Stimulated activated memory B cell treated with anti-CD40 and anti-IgM and Interleukin-4, amounts not matched to agents 10 μg/mL and 1 μg/mL and 100 μg/mL, for 72 hours (primary cell): ENCODE measurements around the gene RALGAPB.
"Not testable (repeated sequence)": the region's sequence is repeated elsewhere in the genome, so short reads cannot be mapped to it uniquely, and the experiment has no call there.

Source experiments
- ATAC-seq: fragments of 150-1000 bp; cut with Tn5 transposase; 2 replicates; pipeline ENCODE4 v1.10.0; 2021
- H3K27ac Mint-ChIP-seq: one replicate; pipeline ENCODE4 v1.8.0; 2022; ENCODE audit warnings: mild to moderate bottlenecking, mixed read lengths
- H3K27me3 Mint-ChIP-seq: one replicate; pipeline ENCODE4 v1.8.0; 2022; ENCODE audit warnings: mixed read lengths
- H3K36me3 Mint-ChIP-seq: one replicate; pipeline ENCODE4 v1.8.0; 2022; ENCODE audit warnings: mixed read lengths
- H3K4me1 Mint-ChIP-seq: one replicate; pipeline ENCODE4 v1.8.0; 2022; ENCODE audit warnings: mixed read lengths
- H3K4me3 Mint-ChIP-seq: one replicate; pipeline ENCODE4 v1.8.0; 2022; ENCODE audit warnings: mild to moderate bottlenecking, moderate library complexity, mixed read lengths
- H3K9me3 Mint-ChIP-seq: one replicate; pipeline ENCODE4 v1.8.0; 2022; ENCODE audit warnings: mixed read lengths

RALGAPB gene

DNA sequence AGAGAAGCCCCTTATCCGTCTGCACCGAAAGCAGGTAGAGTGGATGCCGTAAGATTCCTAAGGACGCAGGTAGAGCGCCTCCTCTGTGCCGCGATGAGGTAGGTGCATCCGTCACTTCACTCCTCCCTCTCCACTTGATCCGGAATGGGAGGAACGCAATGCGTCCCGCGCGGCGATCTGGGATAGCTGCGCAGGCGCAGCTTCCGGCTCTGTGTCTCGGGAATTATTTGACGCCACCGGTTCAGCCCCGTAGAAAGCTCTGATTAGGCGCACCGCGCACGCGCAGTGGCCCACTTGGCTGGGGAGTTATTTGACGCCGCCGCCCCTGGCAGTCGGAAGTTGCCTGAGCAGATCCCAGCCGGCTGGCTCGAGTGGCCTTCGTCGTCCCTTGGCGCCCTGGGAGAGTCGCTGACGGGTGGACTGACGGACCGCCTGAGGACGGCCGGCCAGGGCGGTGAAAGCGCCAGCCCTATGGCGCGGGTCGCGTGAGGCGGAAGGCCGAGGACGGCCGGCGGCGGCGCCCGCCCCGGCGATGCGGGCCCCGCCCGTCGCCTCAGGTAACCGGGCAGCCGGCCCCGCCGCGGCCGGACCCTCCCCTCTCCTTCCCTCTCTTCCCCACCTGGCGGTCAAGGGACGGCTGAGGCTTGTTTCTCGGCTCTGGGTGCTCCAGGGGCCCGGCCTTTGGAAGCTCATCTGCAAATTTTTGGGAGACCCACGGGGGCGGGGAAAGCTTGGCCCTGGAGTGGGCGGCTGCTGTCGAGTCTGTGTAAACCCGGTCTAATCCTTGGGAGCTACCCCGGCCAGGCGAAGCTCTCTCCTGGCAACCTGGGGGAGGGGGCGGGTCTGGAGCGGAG lies at the start of gene RALGAPB:
Gene RALGAPB, plus strand, starts transcription at position 331 of the 854 bp plus-strand sequence. CDS start 15,590 bp downstream, outside the sequence.
- Mint-ChIP-seq H3K27ac (peak within 1 kb of the TSS; percentile 67), H3K27me3 (no peaks in the 10 kb centered on the region), H3K9me3 (no peaks in the 10 kb centered on the region), H3K36me3 (no peaks in the 10 kb centered on the region), H3K4me1 (peaks cover 31% of the 10 kb centered on the region), H3K4me3 (peak within 1 kb of the TSS; percentile 81)
- peak; percentile 94 for ATAC-seq

DNA sequence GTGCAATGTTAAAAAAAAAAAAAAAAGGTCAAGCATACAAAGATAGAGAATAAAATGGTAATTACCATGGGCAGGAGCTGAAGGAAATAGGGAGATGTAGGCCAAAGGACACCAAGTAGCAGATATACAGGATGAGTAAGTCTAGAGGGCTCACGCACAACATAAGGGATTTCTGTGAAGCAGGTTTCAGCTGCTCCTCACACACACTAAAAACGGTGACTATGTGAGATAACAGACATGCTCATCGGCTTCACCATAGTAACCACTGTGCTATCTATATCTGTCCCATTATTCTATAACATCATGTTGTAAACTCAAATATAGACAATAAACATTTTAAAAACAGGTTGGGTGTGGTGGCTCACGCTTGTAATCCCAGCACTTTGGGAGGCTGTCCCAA lies 49.1 kb upstream of the RALGAPB start:
- no peaks in the 10 kb centered on the region for H3K27me3 Mint-ChIP-seq
- H3K27ac Mint-ChIP-seq = peak overlapping the region; percentile 7
- H3K9me3 Mint-ChIP-seq = no peaks in the 10 kb centered on the region
- peaks cover 92% of the 10 kb centered on the region for H3K36me3 Mint-ChIP-seq
- no peak overlapping the region for H3K4me3 Mint-ChIP-seq
- H3K4me1 Mint-ChIP-seq = peaks cover 40% of the 10 kb centered on the region
- no peak for ATAC-seq

DNA sequence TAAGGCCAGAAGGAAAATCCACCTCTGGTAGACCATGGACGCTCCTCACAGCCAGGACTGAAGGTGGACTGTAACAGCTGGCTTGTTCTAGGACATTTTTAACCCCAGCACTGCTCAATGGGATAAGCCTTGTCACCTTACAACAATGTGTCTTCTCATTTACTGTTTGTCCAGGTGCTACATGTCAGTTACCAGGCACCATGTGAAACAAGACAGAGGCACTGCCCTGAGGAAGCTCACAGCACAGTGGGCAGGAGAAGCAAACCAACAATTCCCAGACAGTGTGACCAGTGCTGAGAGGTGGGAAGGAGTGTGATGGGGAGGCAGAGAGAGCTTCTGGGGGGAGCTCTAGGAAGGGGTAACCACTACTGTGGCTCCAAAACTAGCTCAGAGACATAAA lies 48.2 kb upstream of the RALGAPB start:
- ATAC-seq = no peak
- Mint-ChIP-seq H3K9me3 (no peaks in the 10 kb centered on the region), H3K27ac (peak overlapping the region; percentile 4), H3K4me3 (no peak overlapping the region), H3K27me3 (no peaks in the 10 kb centered on the region), H3K4me1 (peaks cover 47% of the 10 kb centered on the region), H3K36me3 (peaks cover 92% of the 10 kb centered on the region)

DNA sequence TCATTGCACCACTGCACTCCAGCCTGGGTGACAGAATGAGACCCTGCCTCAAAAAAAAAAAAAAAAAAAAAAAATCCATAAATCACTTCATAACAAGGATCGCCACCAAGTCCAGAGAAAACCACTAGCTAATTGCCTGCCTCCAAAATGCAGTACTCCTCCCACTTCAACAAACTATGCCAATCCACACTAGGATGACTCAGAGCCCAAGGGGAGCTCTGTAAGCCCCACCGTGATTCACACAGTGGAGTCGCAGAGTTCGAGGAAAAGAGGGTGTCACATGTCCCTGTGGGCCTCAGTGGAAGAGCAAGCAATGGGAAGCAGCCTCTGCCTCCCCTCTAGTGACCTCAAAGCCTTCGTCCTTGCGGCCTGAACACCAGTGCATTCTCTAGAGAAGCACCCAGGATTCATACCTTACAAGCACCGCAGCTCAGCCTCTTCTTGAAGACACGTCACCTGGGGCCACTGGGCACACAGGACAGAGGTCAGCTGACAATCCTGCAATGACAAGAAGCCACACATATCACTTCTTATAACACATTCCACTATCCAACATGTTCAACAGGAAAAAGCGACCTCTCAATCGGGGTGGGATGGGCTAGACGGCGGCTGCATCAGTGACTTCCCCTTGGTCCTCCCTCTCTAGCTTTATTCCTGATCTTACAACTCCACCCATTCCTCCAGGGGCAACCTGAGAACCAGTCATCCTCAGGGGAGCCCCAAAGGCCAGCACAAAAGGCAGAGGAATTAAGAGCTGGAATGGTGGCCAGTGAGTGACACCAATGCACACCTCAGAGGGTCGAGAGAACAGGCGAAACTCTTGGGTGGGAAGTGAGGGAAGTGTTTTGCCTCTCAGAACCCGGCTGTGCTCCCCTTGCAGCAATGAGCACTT lies 46.4 kb upstream of the RALGAPB start:
- peaks cover 86% of the 10 kb centered on the region for H3K36me3 Mint-ChIP-seq
- H3K4me3 Mint-ChIP-seq = no peak overlapping the region
- ATAC-seq = no peak
- H3K27ac Mint-ChIP-seq = no peak overlapping the region
- peaks cover 58% of the 10 kb centered on the region for H3K4me1 Mint-ChIP-seq
- H3K9me3 Mint-ChIP-seq = no peaks in the 10 kb centered on the region
- no peaks in the 10 kb centered on the region for H3K27me3 Mint-ChIP-seq

DNA sequence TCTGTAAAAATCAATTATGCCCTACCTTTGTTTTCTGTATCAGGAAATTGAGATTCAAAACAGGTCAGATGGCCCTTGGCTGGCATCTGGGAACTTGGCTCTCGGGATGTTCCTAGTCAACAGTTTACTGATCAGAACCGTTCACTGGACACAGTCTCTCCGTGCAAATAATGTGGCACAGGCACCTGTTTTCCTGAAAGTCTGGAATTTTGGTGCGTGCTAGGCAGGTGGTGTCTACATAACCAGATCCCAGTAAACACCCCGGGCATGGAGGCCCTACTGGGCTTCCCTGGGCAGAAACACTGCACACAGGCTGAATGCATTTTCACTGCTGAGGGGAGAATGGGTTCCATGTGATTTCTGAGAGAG lies 45.0 kb upstream of the RALGAPB start:
- Mint-ChIP-seq H3K9me3 (no peaks in the 10 kb centered on the region), H3K4me1 (peaks cover 65% of the 10 kb centered on the region), H3K27ac (no peak overlapping the region), H3K4me3 (no peak overlapping the region), H3K36me3 (peaks cover 88% of the 10 kb centered on the region), H3K27me3 (no peaks in the 10 kb centered on the region)
- ATAC-seq = no peak

DNA sequence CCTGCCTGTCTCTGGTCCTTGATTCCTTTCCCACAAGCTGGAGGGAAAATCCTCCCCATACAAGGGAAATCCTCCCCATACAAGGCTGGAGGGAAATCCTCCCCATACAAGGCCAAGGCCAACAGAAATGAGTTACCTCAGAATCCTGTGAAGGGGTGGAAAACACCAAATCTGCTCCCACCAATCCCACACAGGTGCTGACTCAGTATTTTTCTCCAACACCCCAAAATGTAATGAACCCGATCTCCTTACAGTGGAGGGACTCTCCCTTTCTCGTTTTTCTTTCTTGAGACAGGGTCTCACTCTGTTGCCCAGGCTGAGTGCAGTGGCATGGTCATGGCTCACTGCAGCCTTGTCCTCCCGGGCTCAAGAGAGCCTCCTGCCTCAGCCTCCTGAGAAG lies 43.8 kb upstream of the RALGAPB start:
- Mint-ChIP-seq H3K36me3 (peaks cover 86% of the 10 kb centered on the region), H3K4me3 (no peak overlapping the region), H3K4me1 (peaks cover 67% of the 10 kb centered on the region), H3K27me3 (no peaks in the 10 kb centered on the region), H3K27ac (peak overlapping the region; percentile 28), H3K9me3 (no peaks in the 10 kb centered on the region)
- ATAC-seq = no peak

DNA sequence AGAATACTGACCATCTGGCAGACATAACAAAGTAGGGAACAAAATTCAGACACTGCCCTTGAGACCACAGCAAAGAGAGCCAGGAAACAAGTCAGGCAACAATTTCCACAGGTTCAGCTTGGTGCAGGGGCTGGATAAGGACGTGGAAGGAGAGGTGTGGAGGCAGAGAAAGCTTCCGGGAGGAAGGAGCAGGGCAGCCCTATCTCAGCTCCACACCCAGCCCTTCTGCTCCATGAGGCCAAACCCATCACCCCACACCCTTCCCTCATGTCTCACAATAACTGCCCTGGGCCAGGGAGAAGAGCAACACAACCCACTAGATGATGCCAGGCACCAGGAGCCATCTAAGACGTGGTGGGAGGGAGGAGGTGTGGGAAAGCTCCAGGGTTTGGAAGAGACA lies 43.3 kb upstream of the RALGAPB start:
- Mint-ChIP-seq H3K9me3 (no peaks in the 10 kb centered on the region), H3K27ac (peak overlapping the region; percentile 28), H3K27me3 (no peaks in the 10 kb centered on the region), H3K4me1 (peaks cover 70% of the 10 kb centered on the region), H3K36me3 (peaks cover 89% of the 10 kb centered on the region), H3K4me3 (no peak overlapping the region)
- ATAC-seq = no peak

DNA sequence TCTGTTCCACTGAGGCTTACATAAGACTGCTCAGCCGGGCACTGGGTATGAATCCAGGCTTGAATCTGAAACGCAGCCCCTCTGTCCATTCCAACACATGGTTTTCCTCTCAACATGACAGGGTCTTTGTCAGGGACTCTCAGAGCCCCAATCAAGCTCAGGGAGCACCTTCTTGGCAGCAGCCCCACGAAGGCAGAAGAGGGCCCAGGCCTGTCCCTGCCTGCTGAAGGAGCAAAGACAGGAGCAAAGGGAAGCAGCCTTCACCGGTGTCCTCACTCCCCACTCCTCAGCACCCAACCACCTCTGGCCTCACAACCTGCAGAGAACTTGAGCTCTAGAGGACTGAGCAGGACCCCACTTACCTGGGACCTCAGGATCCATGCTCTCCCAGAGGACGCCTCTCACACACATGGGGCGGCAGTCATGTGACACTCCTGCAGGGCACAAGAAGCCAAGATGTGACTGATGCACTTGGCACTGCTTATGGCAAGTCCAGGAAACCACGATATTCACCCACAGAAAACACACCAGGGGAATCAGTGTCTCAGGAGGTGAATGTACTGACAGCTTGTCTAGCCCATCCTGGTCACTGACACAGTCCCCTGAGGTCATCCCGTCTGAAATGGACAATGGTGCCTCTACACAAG lies 41.8 kb upstream of the RALGAPB start:
- peaks cover 66% of the 10 kb centered on the region for H3K4me1 Mint-ChIP-seq

DNA sequence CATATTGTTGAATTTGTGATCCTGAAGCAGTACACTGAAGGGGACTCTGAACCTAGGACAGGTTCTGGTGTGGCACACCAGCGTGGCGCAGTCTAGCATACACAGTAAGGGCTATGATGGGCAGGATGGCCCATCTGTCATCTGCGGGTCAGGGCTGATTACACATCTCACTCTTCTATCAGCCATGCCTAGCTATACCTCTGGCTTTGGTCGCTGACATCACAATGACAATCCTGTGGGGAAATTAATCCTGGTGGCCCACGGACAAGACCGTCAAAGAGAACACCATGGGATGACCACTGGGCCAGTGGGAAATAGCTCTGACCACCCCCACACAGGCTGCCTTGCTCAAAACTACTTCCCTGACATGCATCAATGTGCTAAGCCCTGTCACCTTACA lies 40.4 kb upstream of the RALGAPB start:
- Mint-ChIP-seq H3K36me3 (peaks cover 62% of the 10 kb centered on the region), H3K4me1 (peaks cover 59% of the 10 kb centered on the region), H3K9me3 (no peaks in the 10 kb centered on the region), H3K27ac (peak overlapping the region; percentile 99), H3K27me3 (no peaks in the 10 kb centered on the region), H3K4me3 (peak overlapping the region; percentile 2)
- no peak for ATAC-seq

More for the DNA sequence above, 41.8 kb upstream of the RALGAPB start:
- peaks cover 77% of the 10 kb centered on the region for H3K36me3 Mint-ChIP-seq
- no peaks in the 10 kb centered on the region for H3K27me3 Mint-ChIP-seq
- H3K27ac Mint-ChIP-seq = no peak overlapping the region
- no peak overlapping the region for H3K4me3 Mint-ChIP-seq
- no peaks in the 10 kb centered on the region for H3K9me3 Mint-ChIP-seq
- no peak for ATAC-seq

DNA sequence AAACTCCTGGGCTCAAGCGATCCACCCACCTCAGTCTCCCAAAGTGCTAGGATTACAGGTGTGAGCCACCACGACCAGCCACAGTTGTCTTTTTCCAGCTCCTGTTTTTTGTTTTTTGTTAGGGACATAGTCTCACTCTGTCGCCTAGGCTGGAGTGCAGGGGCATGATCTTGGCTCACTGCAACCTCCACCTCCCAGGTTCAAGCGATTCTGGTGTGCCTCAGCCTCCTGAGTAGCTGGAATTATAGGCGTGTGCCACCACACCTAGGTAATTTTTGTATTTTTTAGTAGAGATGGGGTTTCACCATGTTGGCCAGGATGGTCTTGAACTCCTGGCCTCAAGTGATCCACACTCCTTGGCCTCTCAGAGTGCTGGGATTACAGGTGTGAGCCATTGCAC lies 39.8 kb upstream of the RALGAPB start:
- H3K27me3 Mint-ChIP-seq, H3K9me3 Mint-ChIP-seq: not testable (repeated sequence)
- H3K4me1 Mint-ChIP-seq = peaks cover 59% of the 10 kb centered on the region

DNA sequence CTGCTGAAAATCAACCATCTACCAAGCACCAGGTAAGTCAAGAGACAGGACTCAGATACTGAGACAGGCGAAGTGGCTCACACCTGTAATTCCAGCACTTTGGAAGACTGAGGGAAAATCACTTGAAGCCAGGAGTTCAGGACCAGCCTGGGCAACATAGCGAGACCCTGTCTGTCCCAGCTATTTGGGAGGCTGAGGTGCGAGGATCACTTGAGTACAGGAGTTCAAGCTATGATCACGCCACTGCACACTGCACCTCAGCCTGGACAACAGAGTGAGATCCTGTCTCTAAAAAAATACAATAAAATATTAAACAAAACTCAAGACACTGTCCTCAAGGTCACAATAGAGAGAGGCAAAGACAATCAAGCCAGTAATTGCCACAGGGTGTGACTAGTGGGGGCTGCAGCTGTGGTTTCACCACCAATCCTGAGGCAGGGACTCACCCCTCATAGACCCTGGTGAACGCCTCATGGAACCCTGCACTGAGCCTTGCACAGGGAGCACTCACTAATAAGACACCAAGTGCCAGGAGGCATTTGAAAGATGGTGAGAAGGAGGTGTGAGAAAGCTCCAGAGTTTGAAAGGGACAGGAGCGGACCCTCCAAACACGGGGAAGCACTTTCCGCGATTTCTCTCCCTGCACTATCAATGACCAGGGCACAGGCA lies 39.2 kb upstream of the RALGAPB start:
- H3K4me1 Mint-ChIP-seq = peaks cover 54% of the 10 kb centered on the region

More for the DNA sequence above, 39.8 kb upstream of the RALGAPB start:
- H3K36me3 Mint-ChIP-seq = peaks cover 58% of the 10 kb centered on the region
- peak overlapping the region; percentile 99 for H3K27ac Mint-ChIP-seq
- ATAC-seq = not testable (repeated sequence)
- peak overlapping the region; percentile 45 for H3K4me3 Mint-ChIP-seq

DNA sequence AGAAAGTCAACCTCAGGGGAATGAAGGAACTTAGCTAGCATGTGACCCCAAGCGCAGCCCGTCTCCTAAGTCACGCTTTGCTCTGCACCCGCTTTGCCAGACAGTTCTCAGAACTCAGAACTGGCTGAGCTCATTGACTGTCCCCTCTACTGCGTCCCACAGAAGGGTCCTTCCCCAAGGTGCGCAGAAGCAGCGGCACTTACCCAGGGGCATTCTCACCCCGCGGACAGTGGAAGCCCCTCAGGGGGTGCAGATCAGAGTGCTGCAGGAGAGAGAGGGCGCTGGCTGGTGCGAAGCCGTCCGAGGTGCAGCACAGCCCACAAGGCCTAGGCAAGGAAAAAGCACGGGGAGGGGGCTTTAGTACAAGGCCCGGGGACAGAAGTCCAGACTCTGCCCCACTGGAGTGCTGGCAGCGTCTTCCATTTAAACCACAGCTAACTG lies 38.3 kb upstream of the RALGAPB start:
- Mint-ChIP-seq H3K27me3 (peaks cover 12% of the 10 kb centered on the region), H3K9me3 (no peaks in the 10 kb centered on the region)

More for the DNA sequence above, 39.2 kb upstream of the RALGAPB start:
- ATAC-seq = no peak
- H3K27ac Mint-ChIP-seq = peak overlapping the region; percentile 99
- peaks cover 5% of the 10 kb centered on the region for H3K27me3 Mint-ChIP-seq
- H3K9me3 Mint-ChIP-seq = no peaks in the 10 kb centered on the region
- peak overlapping the region; percentile 94 for H3K4me3 Mint-ChIP-seq
- peaks cover 52% of the 10 kb centered on the region for H3K36me3 Mint-ChIP-seq

DNA sequence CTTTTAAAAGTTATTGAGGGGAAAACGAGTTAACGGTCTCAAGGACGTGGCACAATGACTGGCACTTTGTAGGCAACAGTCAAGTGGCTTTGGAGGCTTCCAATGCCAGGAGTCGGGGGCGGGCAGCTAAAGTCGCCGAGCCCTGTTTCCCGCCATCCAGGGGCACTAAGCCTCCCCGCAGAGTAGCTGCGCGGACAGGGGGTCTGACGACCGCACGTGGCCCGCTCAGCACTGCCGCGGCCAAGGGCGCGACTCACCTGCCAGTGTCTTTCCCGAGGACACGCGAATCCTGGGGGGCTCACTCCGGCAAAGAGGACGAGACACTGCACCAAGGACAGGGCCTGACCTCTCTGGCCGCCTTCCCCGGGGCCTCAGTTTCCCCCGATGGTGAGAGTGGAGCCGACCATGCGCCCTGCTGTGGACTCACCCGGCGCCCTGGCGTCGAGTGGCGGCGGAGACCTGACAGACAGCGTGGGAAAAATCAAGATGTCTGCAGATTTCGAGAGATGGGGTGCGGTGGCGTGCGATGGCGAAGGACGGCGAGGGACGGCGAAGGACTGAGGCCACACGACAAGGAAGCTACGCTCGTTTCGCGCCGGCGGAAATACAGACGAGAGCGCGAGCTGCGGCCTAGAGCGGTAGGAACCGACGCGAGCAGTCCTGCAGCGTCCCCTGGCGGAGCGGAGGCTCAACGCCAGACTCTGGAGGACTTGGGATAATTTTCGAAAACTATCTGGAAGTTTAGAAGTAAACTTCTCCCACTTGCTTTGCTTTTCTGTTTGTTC lies 37.7 kb upstream of the RALGAPB start, which contains the start of gene SNHG17:
Gene SNHG17, minus strand, starts transcription at position 559 of the 785 bp plus-strand sequence.
- H3K4me1 Mint-ChIP-seq = peaks cover 41% of the 10 kb centered on the region
- H3K27me3 Mint-ChIP-seq = peaks cover 12% of the 10 kb centered on the region
- H3K27ac Mint-ChIP-seq = peak within 1 kb of the TSS; percentile 99
- no peaks in the 10 kb centered on the region for H3K9me3 Mint-ChIP-seq
- peaks cover 37% of the 10 kb centered on the region for H3K36me3 Mint-ChIP-seq
- peak; percentile 91 for ATAC-seq
- peak within 1 kb of the TSS; percentile 94 for H3K4me3 Mint-ChIP-seq

More for the DNA sequence above, 38.3 kb upstream of the RALGAPB start:
- Mint-ChIP-seq H3K36me3 (peaks cover 43% of the 10 kb centered on the region), H3K4me3 (peak overlapping the region; percentile 94), H3K27ac (peak overlapping the region; percentile 99), H3K4me1 (peaks cover 46% of the 10 kb centered on the region)
- ATAC-seq = peak; percentile 44

DNA sequence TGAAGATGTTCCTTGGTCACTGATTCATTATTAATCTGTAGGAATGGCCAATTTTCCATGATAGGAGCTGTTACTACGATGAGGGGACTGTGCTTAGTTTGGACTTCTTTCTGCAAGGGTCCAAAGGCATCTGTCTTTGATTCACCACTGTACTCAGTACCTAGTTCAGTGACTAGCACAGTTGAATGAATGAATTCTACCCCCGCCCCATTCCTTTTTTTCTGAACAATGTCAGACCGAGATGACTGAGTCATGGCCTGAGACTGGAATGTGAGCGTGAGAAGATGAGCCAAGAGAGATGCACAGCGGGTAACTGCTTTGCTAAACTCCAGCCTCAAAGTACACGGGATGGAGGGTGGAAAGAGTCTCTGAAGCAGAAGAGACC lies 37.1 kb upstream of the RALGAPB start:
- H3K36me3 Mint-ChIP-seq = peaks cover 36% of the 10 kb centered on the region
- H3K4me3 Mint-ChIP-seq = peak overlapping the region; percentile 94
- no peak for ATAC-seq
- no peaks in the 10 kb centered on the region for H3K9me3 Mint-ChIP-seq
- H3K27ac Mint-ChIP-seq = peak overlapping the region; percentile 99
- peaks cover 12% of the 10 kb centered on the region for H3K27me3 Mint-ChIP-seq
- peaks cover 41% of the 10 kb centered on the region for H3K4me1 Mint-ChIP-seq
